Effector memory CD4-positive, alpha-beta T cell (primary cell): Measurements from ENCODE around the gene PCNX3.
A peak's percentile ranks its signal among the peaks of the same experiment; 100 is the strongest.
"Not testable (repeated sequence)": the region's sequence is repeated elsewhere in the genome, so short reads cannot be mapped to it uniquely, and the experiment has no call there.

Experiments
- DNase-seq, 3 donors: peaks; one replicate each; pipeline ENCODE4 v3.0.0-alpha.2; 2020
- H3K27ac ChIP-seq: 2 replicates; pipeline ENCODE4 v1.7.0; 2013; ENCODE audit warnings: mild to moderate bottlenecking, low read length, moderate library complexity; ENCODE audit not compliant: insufficient read depth, poor library complexity, severe bottlenecking
- H3K27me3 ChIP-seq: replicated peaks from 2 replicates; pipeline ENCODE4 v1.7.0; 2013; ENCODE audit warnings: mild to moderate bottlenecking, low read length; ENCODE audit not compliant: insufficient read depth, control insufficient read depth, poor library complexity, severe bottlenecking
- H3K36me3 ChIP-seq: 2 replicates; pipeline ENCODE4 v1.7.0; 2013; ENCODE audit warnings: mild to moderate bottlenecking, low read length, moderate library complexity; ENCODE audit not compliant: control insufficient read depth, insufficient read depth
- H3K4me1 ChIP-seq: 2 replicates; pipeline ENCODE4 v1.7.0; 2013; ENCODE audit warnings: low read length, mild to moderate bottlenecking; ENCODE audit not compliant: control insufficient read depth, insufficient read depth, poor library complexity, severe bottlenecking
- H3K4me3 ChIP-seq: 2 replicates; pipeline ENCODE4 v1.7.0; 2013; ENCODE audit warnings: low read length, low read depth, mild to moderate bottlenecking; ENCODE audit not compliant: insufficient read depth, poor library complexity, severe bottlenecking
- H3K9me3 ChIP-seq: 2 replicates; pipeline ENCODE4 v1.7.0; 2013; ENCODE audit warnings: mild to moderate bottlenecking, low read length, moderate library complexity; ENCODE audit not compliant: control insufficient read depth

The PCNX3 gene

DNA sequence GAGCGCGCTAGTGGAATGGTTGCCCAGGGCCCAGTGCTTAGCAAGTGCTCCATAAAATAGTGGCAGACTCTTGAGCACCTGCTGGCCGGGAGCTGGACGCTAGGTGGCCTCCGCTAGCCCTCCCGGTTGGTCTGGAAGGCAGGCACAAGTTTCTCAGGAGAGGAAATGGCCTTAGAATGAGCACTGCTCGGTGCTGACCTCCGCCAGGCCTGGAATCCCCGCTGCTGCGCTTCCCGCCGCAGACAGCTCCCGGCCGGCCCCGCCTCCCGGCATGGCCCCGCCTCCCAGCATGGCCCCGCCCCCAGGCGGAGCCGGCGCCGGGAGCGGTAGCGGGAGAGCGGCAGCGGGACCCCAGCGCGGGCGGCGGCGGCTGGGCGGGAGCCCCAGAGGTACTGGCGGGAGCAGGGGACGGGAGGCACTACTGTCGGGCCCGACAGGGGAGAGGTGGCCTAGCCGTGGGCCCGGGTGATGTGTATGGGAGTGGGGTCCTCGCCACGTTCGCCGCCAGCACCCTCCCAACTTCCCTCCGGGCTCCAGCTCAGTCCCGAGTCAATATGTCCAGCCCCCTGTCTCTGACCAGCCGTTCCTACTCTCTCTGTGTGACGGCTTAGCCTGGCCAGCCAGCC, 22.3 kb downstream of the PCNX3 start, which contains the start of gene SIPA1:
Gene SIPA1 (plus strand): TSS at position 308 of the 626 bp plus-strand sequence. CDS start 2,821 bp downstream, outside the sequence.
- peak within 1 kb of the TSS; percentile 83 for H3K4me3 ChIP-seq
- H3K27ac ChIP-seq = peak within 1 kb of the TSS; percentile 92
- H3K36me3 ChIP-seq = peaks cover 40% of the 10 kb centered on the region
- peaks cover 56% of the 10 kb centered on the region for H3K4me1 ChIP-seq
- peak; percentile 65 for DNase-seq
- no peaks in the 10 kb centered on the region for H3K9me3 ChIP-seq
- no peaks in the 10 kb centered on the region for H3K27me3 ChIP-seq

- H3K4me1 ChIP-seq = peaks cover 45% of the 10 kb centered on the region
- H3K36me3 ChIP-seq = peaks cover 48% of the 10 kb centered on the region
- DNase-seq, H3K9me3 ChIP-seq, H3K27me3 ChIP-seq: not testable (repeated sequence)
- peak overlapping the region; percentile 83 for H3K4me3 ChIP-seq
- peak overlapping the region; percentile 92 for H3K27ac ChIP-seq
These were observed 23.6 kb downstream of the PCNX3 start for GRCh38 chr11:65639228-65639597.

DNA sequence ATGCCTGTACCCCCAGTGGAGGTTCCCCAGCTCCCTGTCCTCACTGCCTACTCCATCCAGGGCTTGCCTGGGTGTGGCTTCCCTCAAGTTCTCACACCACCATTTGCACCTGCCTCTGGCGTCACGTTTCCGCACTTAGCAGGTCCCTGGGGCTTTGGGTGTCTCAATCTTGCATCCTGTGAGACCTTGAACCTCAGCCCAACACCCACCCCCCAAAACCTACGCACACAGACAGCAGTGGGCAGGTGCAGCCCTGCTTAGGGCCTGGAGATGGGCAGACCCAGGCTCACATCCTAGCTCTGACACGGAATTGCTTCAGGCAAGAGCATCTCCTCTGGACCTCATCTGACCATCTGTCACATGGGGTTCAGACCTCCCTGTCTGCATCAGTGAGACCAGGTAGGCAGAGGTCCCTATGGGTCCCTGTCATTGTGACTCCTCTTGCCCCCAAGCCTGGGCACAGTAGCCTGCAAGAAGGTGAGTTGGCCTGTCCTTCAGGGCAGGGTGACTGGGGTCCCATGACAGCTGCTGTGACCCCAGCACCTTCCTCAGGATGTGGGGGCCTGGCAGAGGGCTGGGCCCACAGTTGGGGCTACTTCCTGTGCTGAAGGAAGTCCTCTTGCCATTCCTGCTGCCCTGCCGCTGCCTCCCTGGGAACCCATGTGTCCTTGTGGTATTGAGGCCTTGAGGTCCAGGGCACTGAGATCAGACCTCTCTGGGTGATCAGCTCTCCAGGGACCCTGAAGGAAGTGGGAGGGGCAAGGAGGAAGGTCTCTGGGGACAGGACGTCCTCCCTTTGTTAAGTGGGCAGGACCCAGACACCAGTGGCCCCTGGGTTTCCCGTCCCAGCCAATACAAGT, 24.3 kb downstream of the PCNX3 start:
- H3K36me3 ChIP-seq = peaks cover 47% of the 10 kb centered on the region
- H3K27ac ChIP-seq = peak overlapping the region; percentile 92
- peak overlapping the region; percentile 59 for H3K4me3 ChIP-seq
- no peaks in the 10 kb centered on the region for H3K9me3 ChIP-seq
- H3K4me1 ChIP-seq = peaks cover 45% of the 10 kb centered on the region
- H3K27me3 ChIP-seq = no peaks in the 10 kb centered on the region
- DNase-seq = peak; percentile 68 to 82 (median 74)

GRCh38 chr11:65640483-65641296, 25.1 kb downstream of the PCNX3 start:
- Histone ChIP-seq H3K27ac (peak overlapping the region; percentile 92), H3K9me3 (no peaks in the 10 kb centered on the region), H3K27me3 (no peaks in the 10 kb centered on the region), H3K36me3 (peaks cover 47% of the 10 kb centered on the region), H3K4me3 (peak overlapping the region; percentile 59), H3K4me1 (peaks cover 45% of the 10 kb centered on the region)
- no peak for DNase-seq

DNA sequence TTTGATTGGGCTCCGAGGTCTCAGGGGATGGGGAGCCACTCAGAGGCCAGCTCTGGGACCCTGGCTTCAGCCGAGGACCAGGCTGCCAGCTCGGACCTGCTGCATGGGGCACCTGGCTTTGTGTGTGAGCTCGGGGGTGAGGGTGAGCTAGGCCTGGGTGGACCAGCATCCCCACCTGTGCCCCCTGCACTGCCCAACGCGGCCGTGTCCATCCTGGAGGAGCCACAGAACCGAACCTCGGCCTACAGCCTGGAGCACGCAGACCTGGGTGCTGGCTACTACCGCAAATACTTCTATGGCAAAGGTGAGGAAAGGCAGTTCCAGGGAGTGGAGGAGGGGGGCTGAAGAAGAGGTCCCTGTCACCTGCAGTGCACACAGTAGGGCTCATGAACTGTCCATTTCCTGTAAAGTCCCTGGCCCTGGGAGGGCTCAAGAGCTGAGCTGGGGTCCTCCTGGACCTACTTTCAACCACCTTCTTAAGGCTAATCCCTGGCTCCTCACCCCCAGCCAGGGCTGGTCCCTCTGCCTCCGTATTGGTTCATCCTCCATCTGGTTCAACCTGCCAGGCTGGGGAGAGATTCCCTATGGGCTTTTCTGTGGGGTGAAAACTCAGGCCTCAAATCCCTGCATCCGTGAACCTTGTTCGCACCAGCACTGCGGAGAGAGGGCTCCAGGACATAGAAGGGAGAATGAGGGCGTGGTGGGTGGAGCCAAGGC, 25.9 kb downstream of the PCNX3 start:
- Histone ChIP-seq H3K4me3 (peak overlapping the region; percentile 59), H3K9me3 (no peaks in the 10 kb centered on the region), H3K36me3 (peaks cover 48% of the 10 kb centered on the region), H3K27ac (peak overlapping the region; percentile 92), H3K27me3 (no peaks in the 10 kb centered on the region), H3K4me1 (peaks cover 45% of the 10 kb centered on the region)
- no peak for DNase-seq

- Histone ChIP-seq H3K27ac (peak overlapping the region; percentile 92), H3K4me1 (peaks cover 45% of the 10 kb centered on the region), H3K9me3 (no peaks in the 10 kb centered on the region), H3K4me3 (peak overlapping the region; percentile 5), H3K36me3 (peaks cover 43% of the 10 kb centered on the region), H3K27me3 (no peaks in the 10 kb centered on the region)
- DNase-seq = no peak
These were observed 26.6 kb downstream of the PCNX3 start for GRCh38 chr11:65642014-65642671.

DNA sequence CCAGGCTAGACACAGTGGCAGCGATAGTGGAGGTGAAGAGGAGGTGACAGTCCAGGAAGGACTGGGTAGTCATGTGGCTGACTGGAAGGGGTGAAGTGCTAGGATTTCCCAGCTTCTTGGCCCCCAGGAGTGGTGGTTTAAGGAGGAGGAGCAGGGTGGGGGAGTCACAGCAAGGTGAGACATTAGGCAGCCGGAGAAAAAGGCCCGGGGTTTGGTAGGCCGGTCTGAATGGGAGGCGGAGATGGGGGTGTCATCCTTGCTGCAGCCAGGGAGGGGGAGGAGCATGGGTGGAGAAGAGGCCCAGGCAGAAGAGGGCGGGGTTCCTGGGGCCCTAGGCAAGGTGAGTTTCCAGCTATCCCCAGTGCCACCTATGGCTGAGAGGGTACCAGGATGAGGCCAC, 28.4 kb downstream of the PCNX3 start:
- Histone ChIP-seq H3K9me3 (no peaks in the 10 kb centered on the region), H3K4me3 (no peak overlapping the region), H3K27me3 (no peaks in the 10 kb centered on the region), H3K27ac (peak overlapping the region; percentile 14), H3K4me1 (peaks cover 32% of the 10 kb centered on the region), H3K36me3 (peaks cover 54% of the 10 kb centered on the region)
- no peak for DNase-seq

DNA sequence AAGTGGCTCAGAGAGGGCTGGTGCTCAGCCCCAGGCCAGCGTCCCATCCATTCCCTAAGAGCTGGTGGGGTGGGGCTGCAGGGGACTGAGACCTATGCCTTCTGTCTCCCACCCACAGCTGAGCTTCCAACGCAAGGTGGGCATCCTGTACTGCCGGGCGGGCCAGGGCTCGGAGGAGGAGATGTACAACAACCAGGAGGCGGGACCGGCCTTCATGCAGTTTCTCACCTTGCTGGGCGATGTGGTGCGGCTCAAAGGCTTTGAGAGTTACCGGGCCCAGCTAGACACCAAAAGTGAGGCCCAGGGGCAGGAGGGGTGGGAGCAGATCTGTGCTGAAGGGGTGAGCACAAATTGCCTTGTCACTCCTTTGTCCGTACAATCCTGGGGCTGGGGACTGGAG, 29.3 kb downstream of the PCNX3 start:
- Histone ChIP-seq H3K36me3 (peaks cover 62% of the 10 kb centered on the region), H3K27ac (no peak overlapping the region)
- DNase-seq = no peak

DNA sequence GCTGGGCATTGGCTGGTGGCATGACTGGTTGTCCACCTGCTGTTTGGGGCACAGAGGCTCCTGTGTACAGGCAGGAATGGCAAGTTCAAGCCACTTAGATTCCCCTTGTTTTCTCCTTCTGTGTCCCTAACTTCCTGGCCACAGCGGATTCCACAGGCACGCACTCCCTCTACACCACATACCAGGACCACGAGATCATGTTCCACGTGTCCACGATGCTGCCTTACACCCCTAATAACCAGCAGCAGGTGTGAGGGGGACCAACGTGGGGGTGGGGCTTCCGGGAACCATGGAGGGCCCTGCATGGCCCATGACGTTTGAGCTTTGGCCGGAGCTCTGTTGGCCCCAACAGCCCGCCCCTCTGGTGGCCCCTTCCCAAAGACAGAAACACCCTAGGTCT, 30.1 kb downstream of the PCNX3 start:
- Histone ChIP-seq H3K36me3 (peaks cover 71% of the 10 kb centered on the region), H3K4me1 (peaks cover 15% of the 10 kb centered on the region), H3K27me3 (no peaks in the 10 kb centered on the region), H3K9me3 (no peaks in the 10 kb centered on the region), H3K4me3 (no peak overlapping the region), H3K27ac (no peak overlapping the region)
- DNase-seq = no peak

More for the DNA sequence above, 29.3 kb downstream of the PCNX3 start:
- Histone ChIP-seq H3K4me3 (no peak overlapping the region), H3K9me3 (no peaks in the 10 kb centered on the region), H3K27me3 (no peaks in the 10 kb centered on the region), H3K4me1 (peaks cover 23% of the 10 kb centered on the region)
